ENCODE data around the gene ERN1. TPM values are rescaled to one million over a fixed set of nuclear protein-coding genes. Genes with fewer than 3 reads are reported as not detected.

The ERN1 gene
- total RNA-seq, 1 donor from 2014 or later = 14.9 TPM

DNA sequence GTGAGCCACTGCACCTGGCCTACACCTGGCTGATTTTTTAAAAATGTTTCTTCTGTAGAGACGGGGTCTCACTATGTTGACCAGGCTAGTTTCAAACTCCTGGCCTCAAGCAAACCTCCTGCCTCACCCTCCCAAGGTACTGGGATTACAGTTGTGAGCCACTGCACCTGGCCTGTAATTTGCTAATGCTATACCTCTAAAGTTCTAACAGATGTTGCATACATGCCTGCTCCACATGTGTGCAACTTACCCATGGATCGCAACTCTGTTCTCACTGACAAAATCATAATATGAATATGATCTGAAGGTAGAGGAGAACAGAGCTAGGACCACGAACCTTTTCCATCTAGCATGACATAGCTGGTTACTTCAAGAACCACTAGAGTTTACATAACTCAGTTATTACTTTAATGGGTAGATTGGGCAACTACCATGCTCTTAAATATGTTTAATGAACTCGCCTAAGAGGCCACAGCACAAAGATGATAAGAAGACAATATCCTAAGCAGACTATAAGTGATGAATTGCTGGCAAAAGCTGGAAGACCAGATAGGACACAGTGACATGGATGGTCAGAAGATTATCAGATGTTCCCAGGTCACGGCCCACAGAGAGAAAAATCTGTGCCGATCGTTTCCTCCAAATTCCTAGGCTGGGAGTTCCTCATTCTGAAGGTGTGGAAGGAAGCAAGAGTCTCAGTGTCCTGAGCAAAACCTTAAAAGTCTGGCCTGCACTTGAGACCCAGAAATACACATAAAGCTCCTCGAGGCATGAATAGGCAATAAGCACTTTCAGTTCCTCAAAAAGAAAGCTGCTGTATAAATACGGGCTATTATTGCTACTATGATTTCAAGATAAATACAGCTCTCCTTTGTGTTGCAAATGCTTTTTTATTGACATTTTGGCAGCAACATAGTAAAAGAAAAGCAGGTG, 55.9 kb downstream of the ERN1 start:
- DNase-seq (ENCODE audit: low spot score) = no peak
- peaks cover 39% of the 10 kb centered on the region for H3K36me3 Mint-ChIP-seq (ENCODE audit: low read depth)
- H3K27me3 Mint-ChIP-seq (ENCODE audit: low read depth) = no peaks in the 10 kb centered on the region
- H3K9me3 Mint-ChIP-seq (ENCODE audit: low read depth) = peaks cover 12% of the 10 kb centered on the region
- H3K4me1 Mint-ChIP-seq (ENCODE audit: low read depth) = peaks cover 30% of the 10 kb centered on the region
- peak overlapping the region; percentile 32 for H3K27ac Mint-ChIP-seq (ENCODE audit: unreplicated experiment)
- H3K4me3 Mint-ChIP-seq (ENCODE audit: unreplicated experiment) = no peak overlapping the region
- TF ChIP-seq, protein P1, sequence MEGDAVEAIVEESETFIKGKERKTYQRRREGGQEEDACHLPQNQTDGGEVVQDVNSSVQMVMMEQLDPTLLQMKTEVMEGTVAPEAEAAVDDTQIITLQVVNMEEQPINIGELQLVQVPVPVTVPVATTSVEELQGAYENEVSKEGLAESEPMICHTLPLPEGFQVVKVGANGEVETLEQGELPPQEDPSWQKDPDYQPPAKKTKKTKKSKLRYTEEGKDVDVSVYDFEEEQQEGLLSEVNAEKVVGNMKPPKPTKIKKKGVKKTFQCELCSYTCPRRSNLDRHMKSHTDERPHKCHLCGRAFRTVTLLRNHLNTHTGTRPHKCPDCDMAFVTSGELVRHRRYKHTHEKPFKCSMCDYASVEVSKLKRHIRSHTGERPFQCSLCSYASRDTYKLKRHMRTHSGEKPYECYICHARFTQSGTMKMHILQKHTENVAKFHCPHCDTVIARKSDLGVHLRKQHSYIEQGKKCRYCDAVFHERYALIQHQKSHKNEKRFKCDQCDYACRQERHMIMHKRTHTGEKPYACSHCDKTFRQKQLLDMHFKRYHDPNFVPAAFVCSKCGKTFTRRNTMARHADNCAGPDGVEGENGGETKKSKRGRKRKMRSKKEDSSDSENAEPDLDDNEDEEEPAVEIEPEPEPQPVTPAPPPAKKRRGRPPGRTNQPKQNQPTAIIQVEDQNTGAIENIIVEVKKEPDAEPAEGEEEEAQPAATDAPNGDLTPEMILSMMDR (IDR thresholded peaks at IDR 0.05) = no peak

DNA sequence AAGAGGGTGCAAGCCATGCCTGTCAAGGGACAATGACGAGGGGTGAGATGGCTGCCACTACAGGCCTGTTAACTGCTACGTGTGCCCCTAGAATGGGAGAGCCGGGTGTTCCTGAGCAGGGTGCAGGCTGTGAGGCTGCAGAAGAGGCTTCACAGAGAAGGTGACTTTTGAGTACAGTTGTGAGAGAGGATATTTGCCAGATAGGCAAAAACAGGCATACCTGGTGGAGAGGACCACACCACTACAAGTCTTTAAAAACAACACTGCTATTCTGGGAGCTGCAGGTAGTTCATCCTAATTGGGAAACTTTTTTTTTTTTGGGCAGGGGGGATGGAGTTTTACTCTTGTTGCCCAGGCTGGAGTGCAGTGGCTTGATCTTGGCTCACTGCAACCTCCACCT, 58.8 kb downstream of the ERN1 start:
- H3K4me1 Mint-ChIP-seq (ENCODE audit: low read depth) = peaks cover 21% of the 10 kb centered on the region
- H3K4me3 Mint-ChIP-seq (ENCODE audit: unreplicated experiment) = no peak overlapping the region
- no peaks in the 10 kb centered on the region for H3K27me3 Mint-ChIP-seq (ENCODE audit: low read depth)
- TF ChIP-seq, protein P1 (IDR thresholded peaks at IDR 0.05) = no peak
- DNase-seq (ENCODE audit: low spot score) = no peak
- no peak overlapping the region for H3K27ac Mint-ChIP-seq (ENCODE audit: unreplicated experiment)
- H3K36me3 Mint-ChIP-seq (ENCODE audit: low read depth) = peaks cover 52% of the 10 kb centered on the region
- H3K9me3 Mint-ChIP-seq (ENCODE audit: low read depth) = peaks cover 19% of the 10 kb centered on the region

DNA sequence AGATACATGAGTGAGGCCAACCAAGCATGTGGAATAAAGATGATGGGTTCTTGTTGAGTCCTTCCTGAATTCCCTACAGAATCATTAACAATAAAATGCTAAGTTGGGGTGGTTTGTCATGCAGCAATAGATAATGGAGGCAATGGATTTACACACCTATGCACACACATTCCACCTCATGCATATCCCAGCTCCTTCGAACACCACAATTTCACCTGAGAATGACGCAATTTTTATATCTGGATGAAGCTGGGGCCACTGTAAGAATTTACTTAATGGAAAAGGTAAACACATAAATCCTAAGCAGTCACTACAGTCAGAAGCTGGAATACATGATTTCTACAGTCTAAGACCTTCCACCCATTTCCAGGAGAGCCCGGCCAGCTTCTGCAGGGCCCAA, 59.7 kb downstream of the ERN1 start:
- Mint-ChIP-seq H3K4me3 (ENCODE audit: unreplicated experiment) (no peak overlapping the region), H3K36me3 (ENCODE audit: low read depth) (peaks cover 55% of the 10 kb centered on the region)

DNA sequence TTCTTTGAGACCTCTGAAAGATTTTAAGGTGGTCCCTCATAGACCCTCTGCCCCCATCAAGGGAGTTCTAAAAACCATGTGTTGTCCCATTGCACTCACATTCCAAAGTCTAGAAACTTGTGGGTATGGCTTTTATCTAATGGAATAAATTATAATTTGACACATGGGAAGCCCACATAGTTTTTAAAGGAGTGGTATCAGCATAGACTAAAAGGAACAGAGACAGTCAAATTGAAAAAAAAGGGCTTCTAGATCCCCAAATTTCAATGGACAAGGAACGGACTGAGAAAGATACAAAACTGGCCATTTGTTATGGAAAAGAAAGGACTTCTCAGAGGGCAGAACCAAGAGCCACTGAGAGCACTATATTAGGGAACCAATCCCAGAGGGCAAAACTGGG, 60.8 kb downstream of the ERN1 start:
- Mint-ChIP-seq H3K4me3 (ENCODE audit: unreplicated experiment) (no peak overlapping the region), H3K9me3 (ENCODE audit: low read depth) (peaks cover 19% of the 10 kb centered on the region), H3K27me3 (ENCODE audit: low read depth) (no peaks in the 10 kb centered on the region), H3K36me3 (ENCODE audit: low read depth) (peaks cover 62% of the 10 kb centered on the region), H3K4me1 (ENCODE audit: low read depth) (peaks cover 3% of the 10 kb centered on the region), H3K27ac (ENCODE audit: unreplicated experiment) (no peak overlapping the region)
- TF ChIP-seq, protein P1 (IDR thresholded peaks at IDR 0.05) = no peak
- no peak for DNase-seq (ENCODE audit: low spot score)

More for the DNA sequence above, 59.7 kb downstream of the ERN1 start:
- H3K9me3 Mint-ChIP-seq (ENCODE audit: low read depth) = peaks cover 19% of the 10 kb centered on the region
- TF ChIP-seq, protein P1 (IDR thresholded peaks at IDR 0.05) = no peak
- peaks cover 12% of the 10 kb centered on the region for H3K4me1 Mint-ChIP-seq (ENCODE audit: low read depth)
- DNase-seq (ENCODE audit: low spot score) = no peak
- no peak overlapping the region for H3K27ac Mint-ChIP-seq (ENCODE audit: unreplicated experiment)
- no peaks in the 10 kb centered on the region for H3K27me3 Mint-ChIP-seq (ENCODE audit: low read depth)

DNA sequence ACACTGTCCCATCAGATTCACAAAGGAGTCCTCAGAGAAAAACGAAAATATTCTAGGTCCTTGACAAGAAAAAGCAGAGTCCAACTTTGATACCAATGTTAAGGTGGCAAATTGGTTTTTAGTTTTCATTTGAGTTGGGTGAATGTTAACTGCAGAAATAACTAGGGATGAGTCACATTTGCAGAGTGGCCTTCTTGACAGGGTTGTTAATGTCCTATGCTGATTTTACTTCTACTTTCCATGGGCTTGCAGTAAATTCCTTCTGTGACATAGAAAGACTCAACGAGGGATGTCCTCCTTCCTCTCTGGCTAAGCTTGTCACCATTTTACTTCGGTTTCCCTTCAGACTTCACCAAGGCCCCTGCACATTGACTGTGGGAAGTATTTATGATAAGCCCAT, 62.3 kb downstream of the ERN1 start:
- H3K4me3 Mint-ChIP-seq (ENCODE audit: unreplicated experiment) = no peak overlapping the region
- DNase-seq (ENCODE audit: low spot score) = no peak
- H3K27me3 Mint-ChIP-seq (ENCODE audit: low read depth) = no peaks in the 10 kb centered on the region
- H3K4me1 Mint-ChIP-seq (ENCODE audit: low read depth) = no peaks in the 10 kb centered on the region
- H3K36me3 Mint-ChIP-seq (ENCODE audit: low read depth) = peaks cover 64% of the 10 kb centered on the region
- no peak overlapping the region for H3K27ac Mint-ChIP-seq (ENCODE audit: unreplicated experiment)
- peaks cover 19% of the 10 kb centered on the region for H3K9me3 Mint-ChIP-seq (ENCODE audit: low read depth)
- TF ChIP-seq, protein P1 (IDR thresholded peaks at IDR 0.05) = no peak
